Stimulated activated CD4-positive, alpha-beta T cell treated with anti-CD3 and anti-CD28 coated beads, TNF-alpha, amount 100 ng/mL, for 24 hours (primary cell): ENCODE data around the gene CNN2.

Experiments
- DNase-seq, 3 experiments: peaks; one replicate each; pipeline ENCODE4 v3.0.0-alpha.2; 2020; ENCODE audit warnings: low read depth in 3 of 3

CNN2 gene

GRCh38 chr19:1049106-1049505 is 22.7 kb downstream of the CNN2 start:
- no peak for DNase-seq

GRCh38 chr19:1049800-1050199 is 23.4 kb downstream of the CNN2 start:
- DNase-seq = no peak

- DNase-seq = no peak
Measured at GRCh38 chr19:1050989-1051788, 24.8 kb downstream of the CNN2 start.

GRCh38 chr19:1051791-1052190 is 25.4 kb downstream of the CNN2 start:
- DNase-seq = no peak

GRCh38 chr19:1052349-1052975 is 26.1 kb downstream of the CNN2 start:
- DNase-seq = no peak

- DNase-seq = no peak
Measured at GRCh38 chr19:1053176-1054101, 27.0 kb downstream of the CNN2 start.

GRCh38 chr19:1054102-1055027 is 28.0 kb downstream of the CNN2 start:
- no peak for DNase-seq

GRCh38 chr19:1055028-1055425 is 28.6 kb downstream of the CNN2 start:
- no peak for DNase-seq

- no peak for DNase-seq
Measured at GRCh38 chr19:1055886-1056620, 29.6 kb downstream of the CNN2 start.

GRCh38 chr19:1057176-1057855 is 30.9 kb downstream of the CNN2 start:
- no peak for DNase-seq

GRCh38 chr19:1058112-1058511 is 31.7 kb downstream of the CNN2 start:
- DNase-seq = no peak

- DNase-seq = no peak
Measured at GRCh38 chr19:1060689-1061088, 34.3 kb downstream of the CNN2 start.

GRCh38 chr19:1061987-1062386 is 35.6 kb downstream of the CNN2 start:
- DNase-seq = no peak

- no peak for DNase-seq
Measured at GRCh38 chr19:1062387-1063029, 36.1 kb downstream of the CNN2 start.

- DNase-seq = peak in 1 of 3 experiments; percentile 62
Measured at GRCh38 chr19:1063030-1063908, 36.9 kb downstream of the CNN2 start.

- no peak for DNase-seq
Measured at GRCh38 chr19:1063909-1064660, 37.7 kb downstream of the CNN2 start.
